NCI-H748 (cell line): ENCODE measurements around the gene CENPV.
A peak's percentile ranks its signal among the peaks of the same experiment; 100 is the strongest.
"Not testable (repeated sequence)": the region's sequence is repeated elsewhere in the genome, so short reads cannot be mapped to it uniquely, and the experiment has no call there.

Experiments
- DNase-seq: peaks from one replicate; lab custom pipeline; 2025; ENCODE audit not compliant: unreplicated experiment; lab: John Stamatoyannopoulos, UW

CENPV gene

DNA sequence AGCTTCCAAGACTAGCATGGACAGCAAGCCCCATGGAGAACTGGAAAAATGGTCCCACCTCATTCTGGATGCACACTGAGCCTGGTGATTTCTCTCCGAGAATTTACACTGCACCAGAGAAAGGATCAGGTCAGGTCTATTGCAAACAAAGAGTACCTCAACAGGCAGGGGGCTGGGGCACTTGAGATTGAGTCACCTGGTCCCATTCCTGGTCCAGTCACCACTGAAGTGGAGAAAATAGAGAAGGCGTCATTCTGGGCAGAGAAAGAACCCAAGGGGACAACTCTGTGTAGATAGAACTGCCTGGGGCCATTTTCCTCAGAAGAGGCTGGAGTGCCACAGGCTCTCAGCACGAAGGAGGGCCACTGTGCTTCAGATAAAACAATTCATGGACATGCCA, 38.4 kb downstream of the CENPV start:
- DNase-seq = no peak

DNA sequence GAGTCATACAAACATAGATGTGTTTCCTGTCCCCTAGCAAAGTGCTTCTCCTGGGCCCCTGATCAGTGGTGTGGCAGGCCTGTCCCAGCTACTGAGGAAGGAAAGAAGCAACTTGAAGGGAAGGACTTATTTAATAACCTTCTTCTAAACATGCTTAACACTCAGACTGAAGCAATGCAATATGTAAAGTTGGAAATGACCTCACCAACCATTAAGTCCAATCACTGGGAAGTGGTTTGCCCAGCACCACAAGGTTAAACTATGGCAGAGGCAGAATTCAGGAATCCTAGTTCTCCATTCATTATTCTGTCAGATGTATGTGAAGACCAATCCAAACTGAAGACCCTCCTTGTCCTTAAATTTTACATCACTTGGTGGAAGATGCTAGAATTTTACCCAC, 39.1 kb downstream of the CENPV start:
- DNase-seq = no peak

DNA sequence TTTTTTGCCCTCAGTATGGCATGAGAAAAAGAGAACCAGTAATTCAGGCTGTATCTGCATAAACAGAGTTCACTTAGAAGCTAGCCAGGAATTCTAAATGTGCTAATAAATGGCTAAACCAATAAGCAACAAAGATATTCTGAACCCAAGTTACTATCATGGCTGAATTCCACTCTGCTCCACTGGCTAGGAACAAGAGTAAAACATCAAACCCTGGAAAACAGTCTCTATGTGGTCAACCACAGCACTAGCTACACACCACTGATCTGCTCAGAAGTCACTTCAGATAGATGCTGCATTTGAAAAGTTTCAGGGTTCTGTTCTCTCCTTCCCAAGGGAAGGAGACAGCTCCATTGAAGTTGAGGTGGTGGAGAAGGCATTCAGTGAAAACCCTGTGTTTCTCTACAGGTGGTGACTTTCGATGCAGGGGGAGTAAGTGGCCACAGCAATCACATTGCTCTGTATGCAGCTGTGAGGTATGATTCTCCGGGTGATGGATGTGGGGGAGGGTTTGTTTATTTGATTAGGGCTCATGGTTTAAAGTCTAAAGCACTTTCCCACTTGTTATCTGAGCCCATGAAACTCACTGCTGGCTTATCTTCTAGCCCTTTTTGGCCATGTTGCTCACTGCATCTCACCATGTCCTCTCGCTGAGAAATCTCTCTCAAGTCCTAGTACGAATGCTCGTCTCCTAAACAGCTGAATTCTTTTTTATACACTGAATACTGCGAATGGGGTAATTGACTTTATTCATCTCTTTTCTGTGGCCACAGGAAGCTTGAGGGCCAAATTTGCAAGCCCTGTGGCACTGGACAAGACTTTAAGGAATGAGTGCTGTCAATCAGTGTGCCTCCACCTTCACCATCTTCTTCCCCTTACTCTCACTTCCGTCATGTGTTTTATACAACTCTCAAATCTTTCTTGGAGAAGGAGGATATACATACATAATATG, 39.9 kb downstream of the CENPV start:
- DNase-seq = no peak

DNA sequence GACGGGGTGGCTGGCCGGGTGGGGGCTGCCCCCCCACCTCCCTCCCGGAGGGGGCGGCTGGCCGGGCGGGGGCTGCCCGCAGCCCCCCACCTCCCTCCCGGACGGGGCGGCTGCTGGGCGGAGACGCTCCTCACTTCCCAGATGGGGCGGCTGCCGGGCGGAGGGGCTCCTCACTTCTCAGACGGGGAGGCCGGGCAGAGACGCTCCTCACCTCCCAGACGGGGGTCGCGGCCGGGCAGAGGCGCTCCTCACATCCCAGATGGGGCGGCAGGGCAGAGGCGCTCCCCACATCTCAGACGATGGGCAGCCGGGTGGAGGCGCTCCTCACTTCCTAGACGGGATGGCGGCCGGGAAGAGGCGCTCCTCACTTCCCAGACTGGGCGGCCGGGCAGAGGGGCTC, 41.2 kb downstream of the CENPV start:
- not testable (repeated sequence) for DNase-seq

DNA sequence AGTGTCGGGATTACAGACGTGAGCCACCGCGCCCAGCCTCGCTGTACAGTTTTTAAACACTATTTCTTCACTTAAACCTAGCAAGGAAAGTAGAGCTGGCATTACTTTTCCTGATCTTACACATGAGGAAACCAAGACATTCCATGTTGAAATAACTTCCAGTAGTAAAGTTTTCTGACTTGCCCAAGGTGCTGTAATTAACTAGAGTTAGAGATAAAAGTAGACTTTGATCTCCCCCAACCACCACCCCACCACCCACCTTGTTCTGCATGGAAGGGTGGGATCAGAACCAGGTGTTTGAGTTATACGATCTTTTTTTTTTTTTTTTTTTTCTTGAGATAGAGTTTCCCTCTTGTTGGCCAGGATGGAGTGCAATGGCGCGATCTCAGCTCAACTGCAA, 47.1 kb downstream of the CENPV start:
- no peak for DNase-seq

DNA sequence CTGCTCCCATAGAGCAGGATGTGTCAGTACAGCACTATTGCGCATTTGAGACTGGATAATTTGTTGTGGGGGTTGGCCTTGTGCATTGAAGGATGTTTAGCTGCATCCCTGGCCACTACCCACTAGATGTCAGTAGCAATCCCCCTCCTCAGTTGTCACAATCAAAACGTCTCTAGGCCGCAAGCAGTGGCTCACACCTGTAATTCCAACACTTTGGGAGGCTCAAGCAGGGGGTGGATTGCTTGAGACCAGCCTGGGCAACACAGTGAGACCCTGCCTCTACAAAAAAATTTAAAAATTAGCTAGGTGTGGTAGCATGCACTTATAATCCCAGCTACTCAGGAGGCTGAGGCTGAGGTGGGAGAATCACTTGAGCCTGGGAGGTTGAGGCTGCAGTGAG, 48.4 kb downstream of the CENPV start:
- peak; percentile 37 for DNase-seq

DNA sequence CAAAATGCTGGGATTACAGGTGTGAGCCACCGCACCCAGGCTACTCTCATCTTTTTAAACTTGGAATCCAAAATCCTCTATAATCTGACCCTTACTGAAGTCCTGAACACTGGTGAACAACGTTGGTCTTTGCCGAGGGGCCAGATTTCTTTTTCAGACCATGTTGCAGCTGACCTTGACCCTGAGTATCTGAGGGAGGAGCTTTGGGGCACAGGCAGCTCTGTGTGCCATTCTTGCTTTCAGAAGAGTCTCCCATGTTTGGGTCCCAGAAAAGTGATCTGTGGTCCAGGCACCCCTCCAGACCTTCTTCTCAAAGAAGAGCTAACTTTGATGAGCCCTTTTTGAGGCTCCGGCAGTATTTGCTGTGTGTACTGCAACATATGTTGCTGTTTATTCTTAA, 50.4 kb downstream of the CENPV start:
- no peak for DNase-seq

DNA sequence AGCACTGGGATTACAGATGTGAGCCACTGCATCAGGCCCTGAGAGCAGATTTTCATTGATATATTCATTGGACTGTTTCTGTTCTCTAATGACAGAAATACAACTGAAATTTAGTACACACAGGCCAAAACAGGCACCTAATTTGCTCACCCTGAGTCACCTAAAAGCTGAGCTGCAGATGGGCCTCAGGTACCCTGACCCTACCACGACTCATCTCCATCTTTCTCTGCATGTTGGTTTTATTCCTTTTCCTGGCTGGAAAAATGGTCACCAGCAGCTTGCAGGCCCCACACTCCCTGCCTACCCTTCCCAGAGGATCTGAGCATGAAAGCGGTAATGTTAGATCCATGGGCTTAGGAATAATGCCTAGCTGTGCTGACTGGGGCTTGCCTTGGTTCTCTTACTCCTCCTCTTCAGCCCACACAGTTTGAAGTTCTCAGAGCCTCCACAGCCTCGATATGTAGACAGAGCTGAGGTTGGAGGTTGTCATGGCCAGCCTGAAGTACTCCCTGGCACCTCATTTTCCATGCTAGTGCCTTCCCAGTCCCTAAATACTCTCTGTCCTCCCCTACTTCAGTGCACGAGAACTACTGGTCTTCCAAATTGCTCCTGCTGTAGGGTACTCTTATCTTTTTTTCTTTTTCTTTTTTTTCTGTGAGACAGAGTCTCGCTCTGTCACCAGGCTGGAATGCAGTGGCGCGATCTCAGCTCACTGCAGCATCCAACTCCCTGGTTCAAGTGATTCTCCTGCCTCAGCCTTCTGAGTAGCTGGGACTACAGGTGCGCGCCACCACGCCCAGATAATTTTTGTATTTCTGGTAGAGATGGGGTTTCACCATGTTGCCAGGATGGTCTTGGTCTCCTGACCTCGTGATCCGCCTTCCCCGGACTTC, 51.1 kb downstream of the CENPV start:
- DNase-seq = no peak

DNA sequence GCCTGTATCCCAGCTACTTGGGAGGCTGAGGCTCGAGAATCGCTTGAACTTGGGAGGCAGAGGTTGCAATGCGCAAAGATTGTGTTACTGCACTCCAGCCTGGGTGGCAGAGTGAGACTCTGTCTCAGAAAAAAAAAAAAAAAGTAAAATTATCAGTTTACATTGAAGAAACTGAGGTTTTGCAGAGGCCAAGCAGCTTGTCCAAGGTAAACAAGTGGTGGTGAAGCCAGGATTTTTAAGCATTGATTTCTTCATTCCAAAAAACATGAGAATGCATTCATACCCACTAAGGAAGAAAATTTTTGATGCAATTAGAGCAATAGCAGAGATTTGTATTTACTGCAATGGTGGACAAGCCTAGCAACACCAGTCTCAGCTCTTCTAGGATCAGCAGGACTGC, 52.7 kb downstream of the CENPV start:
- DNase-seq = no peak

DNA sequence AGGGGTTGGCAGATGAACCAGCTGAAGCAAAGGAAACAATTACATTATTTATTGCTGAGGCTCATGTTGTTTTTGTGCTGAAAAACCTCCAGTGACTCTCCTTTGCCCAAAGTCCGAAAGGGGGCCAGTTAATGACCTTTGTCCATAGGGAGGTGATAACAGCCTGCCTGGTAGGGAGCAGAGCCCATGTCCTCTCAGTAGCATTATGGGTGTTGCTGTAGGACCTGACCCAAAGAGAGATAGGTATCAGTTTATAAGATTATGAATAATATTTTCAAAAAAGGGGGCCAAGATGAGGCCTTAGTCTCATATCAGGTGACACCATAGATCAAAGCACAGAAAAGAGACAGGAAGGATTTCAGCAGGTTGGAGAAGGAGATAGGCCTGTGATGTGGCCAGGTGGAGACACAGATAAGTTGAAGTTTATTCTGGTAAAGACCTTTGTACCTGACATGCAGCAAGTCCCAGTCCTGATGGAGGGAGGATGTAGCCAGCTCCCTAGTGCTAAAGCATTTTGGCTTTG, 55.1 kb downstream of the CENPV start:
- no peak for DNase-seq

DNA sequence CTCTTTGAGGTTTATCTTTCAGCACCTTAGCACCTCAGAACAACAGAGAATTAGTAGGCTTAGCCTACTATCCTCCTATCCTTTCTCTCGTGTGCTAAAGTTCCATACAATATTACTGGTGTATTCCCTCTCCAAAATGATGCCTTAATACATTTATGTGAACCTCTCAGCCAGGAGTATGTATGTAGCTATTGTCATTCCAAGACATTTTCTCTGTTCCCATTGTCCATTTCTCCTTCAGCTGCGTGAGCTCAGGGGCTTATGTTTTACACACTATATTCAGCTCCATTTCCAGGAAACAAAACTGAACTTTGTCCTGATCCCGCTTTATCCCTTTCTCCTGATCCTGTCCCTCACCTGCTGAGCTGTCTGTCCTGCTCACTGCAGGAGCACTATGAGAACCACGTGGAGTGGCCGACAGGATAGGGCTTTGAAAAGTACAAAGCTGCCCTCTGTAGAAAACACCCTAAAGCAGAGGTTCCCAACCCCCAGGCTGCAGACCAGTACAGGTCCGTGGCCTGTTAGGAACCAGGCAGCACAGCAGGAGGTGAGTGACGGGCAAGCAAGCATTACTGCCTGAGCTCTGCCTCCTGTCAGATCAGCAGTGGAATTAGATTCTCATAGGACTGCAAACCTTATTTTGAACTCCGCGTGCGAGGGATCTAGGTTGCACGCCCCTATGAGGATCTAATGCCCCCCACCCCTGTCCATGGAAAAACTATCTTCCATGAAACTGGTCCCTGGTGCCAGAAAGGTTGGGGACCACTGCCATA, 55.7 kb downstream of the CENPV start:
- DNase-seq = no peak

DNA sequence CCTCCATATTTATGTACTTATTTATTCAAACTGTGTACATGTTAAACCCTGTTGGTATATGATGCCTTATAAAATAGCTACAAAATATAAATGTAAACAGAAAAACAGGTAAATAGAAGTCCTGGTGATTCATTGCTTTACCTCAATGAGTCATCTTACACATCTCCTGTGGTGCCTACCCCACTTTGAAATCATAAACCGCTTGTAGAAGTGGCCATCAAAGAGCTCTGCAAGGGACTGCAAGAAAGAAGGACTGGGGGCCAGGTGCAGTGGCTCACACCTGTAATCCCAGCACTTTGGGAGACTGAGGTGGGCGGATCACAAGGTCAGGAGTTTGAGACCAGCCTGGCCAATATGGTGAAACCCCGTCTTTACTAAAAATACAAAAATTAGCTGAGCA, 57.2 kb downstream of the CENPV start:
- DNase-seq = not testable (repeated sequence)

DNA sequence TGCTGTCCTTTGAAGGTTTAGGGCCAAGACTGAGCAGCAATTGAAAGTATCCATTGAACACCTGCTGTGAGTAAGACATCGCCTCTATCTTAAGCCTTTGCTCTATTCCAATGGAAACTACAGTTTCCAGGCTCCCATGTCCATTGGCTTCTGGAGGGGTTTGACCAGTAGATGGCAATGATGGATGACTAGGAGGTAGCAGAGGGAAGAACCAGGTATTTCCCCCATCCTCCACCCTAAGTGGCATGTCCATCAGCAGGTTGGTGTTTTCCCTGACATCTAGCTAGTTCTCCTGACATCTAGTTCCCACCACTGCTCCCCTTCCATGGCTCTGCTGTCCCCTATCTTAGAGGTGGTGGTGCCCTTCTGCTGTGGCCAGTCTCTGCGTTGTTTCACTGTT, 58.7 kb downstream of the CENPV start:
- DNase-seq = no peak

DNA sequence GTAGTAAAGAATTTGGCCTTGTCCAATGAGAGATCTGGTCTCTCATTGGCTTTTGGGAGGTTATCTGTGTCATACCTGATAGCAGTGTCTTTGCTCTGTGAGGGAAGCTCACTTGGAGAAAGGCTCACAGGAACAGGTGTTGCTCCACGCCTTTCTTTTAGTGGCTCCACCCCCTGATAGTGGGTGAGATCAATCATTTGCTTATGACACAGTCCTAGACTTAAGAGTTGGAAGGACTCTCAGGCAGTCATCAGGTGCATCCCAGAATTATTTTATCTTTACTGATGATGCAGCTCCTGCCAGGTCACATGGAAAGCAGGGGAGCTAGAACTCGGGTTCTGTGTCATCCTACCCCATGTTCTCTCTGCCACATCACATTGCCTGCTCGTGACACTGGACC, 59.3 kb downstream of the CENPV start:
- DNase-seq = no peak
